ENCODE measurements around the gene WSB1. TPM values are rescaled to one million over a fixed set of nuclear protein-coding genes. Genes with fewer than 3 reads are reported as not detected.

The WSB1 gene
- polyA plus RNA-seq, 1 of the 3 experiments (the other 2 are of a cell fraction), result 261 TPM

DNA sequence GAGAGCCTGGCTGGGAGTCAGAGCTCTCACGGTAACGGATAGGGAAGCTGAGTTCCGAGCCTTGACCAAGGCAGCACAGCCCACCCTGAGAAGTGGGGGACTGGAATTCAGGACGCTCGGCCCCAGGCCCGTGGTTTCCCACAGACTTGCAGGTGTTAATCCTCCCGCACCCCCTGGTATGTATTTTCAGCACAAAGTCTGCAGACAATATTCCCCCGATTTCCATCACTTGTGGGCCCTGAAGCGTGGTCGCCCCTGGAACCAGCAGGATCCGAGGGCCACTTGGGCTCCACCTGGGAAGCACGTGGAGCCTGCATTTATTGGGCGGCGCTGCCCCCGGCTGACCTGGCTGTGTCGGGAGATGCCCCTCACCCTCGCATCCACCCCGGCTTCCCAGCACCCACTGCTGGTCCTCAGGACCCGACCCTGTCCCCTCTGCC is 60.2 kb downstream of the WSB1 start (continued):
- no peak for TF ChIP-seq YY1 (IDR thresholded peaks at IDR 0.05; ENCODE audit: low read depth)

DNA sequence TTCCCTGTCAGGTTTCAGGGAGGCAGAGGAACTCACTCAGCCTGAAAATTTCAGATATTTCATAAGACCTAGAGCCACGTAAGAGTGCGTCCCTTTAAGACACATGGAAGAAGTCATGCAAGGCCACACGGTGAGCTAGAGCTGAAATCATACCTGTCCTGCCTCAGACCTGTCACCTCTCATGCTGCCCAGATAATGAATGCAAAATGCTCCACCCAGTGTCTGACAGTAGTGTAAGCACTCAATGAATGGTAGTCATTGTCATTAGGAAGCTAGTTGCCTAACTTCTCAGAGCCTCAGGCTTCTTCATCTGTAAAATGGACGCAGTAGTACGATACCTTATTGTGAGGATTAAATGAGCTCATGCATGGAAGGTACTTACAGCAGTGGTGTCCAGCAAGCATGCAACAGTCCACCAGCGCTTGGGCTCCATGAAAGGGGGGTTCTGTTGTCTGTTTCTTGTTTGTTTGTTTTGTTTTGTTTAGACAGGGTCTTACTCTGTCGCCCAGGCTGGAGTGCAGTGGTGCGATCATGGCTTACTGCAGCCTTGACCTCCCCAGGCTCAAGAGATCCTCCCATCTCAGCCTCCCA is 60.7 kb downstream of the WSB1 start:
- H3K9ac ChIP-seq, result no peak overlapping the region
- no peaks in the 10 kb centered on the region for H3K9me2 ChIP-seq

More for the DNA sequence above, 60.7 kb downstream of the WSB1 start:
- peaks cover 5% of the 10 kb centered on the region for H3F3A ChIP-seq (replicated peaks; ENCODE audit: insufficient read depth)
- H3K4me2 ChIP-seq, result peak overlapping the region; percentile 92; the same call in 1 of the 2 replicates
- 91% methylated on average over 8 of the region's 8 CpGs for WGBS (ENCODE audit: low lambda C conversion rate)
- H3K27ac ChIP-seq (ENCODE audit: low read depth in 2 of 2, low read length in 1 of 2), result no peak overlapping the region
- H3K36me3 ChIP-seq (replicated peaks in 1 of 2; ENCODE audit: control insufficient read depth in 1 of 2, insufficient read depth in 2 of 2, low read length in 1 of 2), result peaks cover 0 to 8% of the 10 kb centered on the region in 2 experiments
- POLR2A ChIA-PET, result interaction anchor here (1.8 kb wide), 1 partner anchor 101 kb away, joined by 5 read pairs; the partner anchor contains the start of gene KSR1
- H3K4me3 ChIP-seq (ENCODE audit: low read depth in 2 of 2, low read length in 1 of 2), result no peak overlapping the region
- no peaks in the 10 kb centered on the region for H3K27me3 ChIP-seq (ENCODE audit: insufficient read depth)
- no peaks in the 10 kb centered on the region for H3K9me3 ChIP-seq
- peaks cover 0 to 11% of the 10 kb centered on the region in 2 experiments; a peak in 1 of 4 replicates for H3K4me1 ChIP-seq (ENCODE audit: control insufficient read depth in 1 of 2, insufficient read depth in 2 of 2, low read depth in 1 of 2, low read length in 1 of 2)
- H4K20me1 ChIP-seq (ENCODE audit: insufficient read depth), result no peaks in the 10 kb centered on the region
- CTCF ChIA-PET, result interaction anchor here (0.6 to 7.3 kb wide), 44 partner anchors 9 to 403 kb away, joined by 3 to 98 read pairs (median 4); partner anchors contain the start of gene KSR1
- DNase-seq, result no peak
- peaks cover 10% of the 10 kb centered on the region; the same call in 1 of the 2 replicates for H3K79me2 ChIP-seq (ENCODE audit: insufficient read depth)
- TF ChIP-seq YY1 (IDR thresholded peaks at IDR 0.05; ENCODE audit: low read depth) (no peak), FOXM1 (IDR thresholded peaks at IDR 0.05; ENCODE audit: low read depth) (no peak), IRF3 (IDR thresholded peaks at IDR 0.05; ENCODE audit: low read depth, low read length) (no peak), SIN3A (IDR thresholded peaks at IDR 0.05; ENCODE audit: borderline replicate concordance, low read depth, low read length) (no peak), RAD21 (IDR thresholded peaks at IDR 0.05; ENCODE audit: low read length) (no peak), NFIC (IDR thresholded peaks at IDR 0.05; ENCODE audit: borderline replicate concordance) (no peak), POLR2AphosphoS5 (IDR thresholded peaks at IDR 0.05; ENCODE audit: low read depth, low read length) (no peak), TAF1 (IDR thresholded peaks at IDR 0.05; ENCODE audit: borderline replicate concordance, low read depth, low read length) (no peak), CHD2 (IDR thresholded peaks at IDR 0.05; ENCODE audit: low read length, partially characterized antibody) (no peak), MEF2A (IDR thresholded peaks at IDR 0.05; ENCODE audit: borderline replicate concordance, low read depth) (no peak)
- TF ChIP-seq, protein P1, sequence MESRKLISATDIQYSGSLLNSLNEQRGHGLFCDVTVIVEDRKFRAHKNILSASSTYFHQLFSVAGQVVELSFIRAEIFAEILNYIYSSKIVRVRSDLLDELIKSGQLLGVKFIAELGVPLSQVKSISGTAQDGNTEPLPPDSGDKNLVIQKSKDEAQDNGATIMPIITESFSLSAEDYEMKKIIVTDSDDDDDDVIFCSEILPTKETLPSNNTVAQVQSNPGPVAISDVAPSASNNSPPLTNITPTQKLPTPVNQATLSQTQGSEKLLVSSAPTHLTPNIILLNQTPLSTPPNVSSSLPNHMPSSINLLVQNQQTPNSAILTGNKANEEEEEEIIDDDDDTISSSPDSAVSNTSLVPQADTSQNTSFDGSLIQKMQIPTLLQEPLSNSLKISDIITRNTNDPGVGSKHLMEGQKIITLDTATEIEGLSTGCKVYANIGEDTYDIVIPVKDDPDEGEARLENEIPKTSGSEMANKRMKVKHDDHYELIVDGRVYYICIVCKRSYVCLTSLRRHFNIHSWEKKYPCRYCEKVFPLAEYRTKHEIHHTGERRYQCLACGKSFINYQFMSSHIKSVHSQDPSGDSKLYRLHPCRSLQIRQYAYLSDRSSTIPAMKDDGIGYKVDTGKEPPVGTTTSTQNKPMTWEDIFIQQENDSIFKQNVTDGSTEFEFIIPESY (IDR thresholded peaks at IDR 0.05; ENCODE audit: borderline replicate concordance, low read depth), result no peak
- TF ChIP-seq, protein P2, sequence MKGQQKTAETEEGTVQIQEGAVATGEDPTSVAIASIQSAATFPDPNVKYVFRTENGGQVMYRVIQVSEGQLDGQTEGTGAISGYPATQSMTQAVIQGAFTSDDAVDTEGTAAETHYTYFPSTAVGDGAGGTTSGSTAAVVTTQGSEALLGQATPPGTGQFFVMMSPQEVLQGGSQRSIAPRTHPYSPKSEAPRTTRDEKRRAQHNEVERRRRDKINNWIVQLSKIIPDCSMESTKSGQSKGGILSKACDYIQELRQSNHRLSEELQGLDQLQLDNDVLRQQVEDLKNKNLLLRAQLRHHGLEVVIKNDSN (IDR thresholded peaks at IDR 0.05; ENCODE audit: borderline replicate concordance, low read depth), result no peak
- H2AFZ ChIP-seq (ENCODE audit: low read depth), result peak overlapping the region; percentile 82
